Measurements from ENCODE around the gene TBCK.

TBCK gene

DNA sequence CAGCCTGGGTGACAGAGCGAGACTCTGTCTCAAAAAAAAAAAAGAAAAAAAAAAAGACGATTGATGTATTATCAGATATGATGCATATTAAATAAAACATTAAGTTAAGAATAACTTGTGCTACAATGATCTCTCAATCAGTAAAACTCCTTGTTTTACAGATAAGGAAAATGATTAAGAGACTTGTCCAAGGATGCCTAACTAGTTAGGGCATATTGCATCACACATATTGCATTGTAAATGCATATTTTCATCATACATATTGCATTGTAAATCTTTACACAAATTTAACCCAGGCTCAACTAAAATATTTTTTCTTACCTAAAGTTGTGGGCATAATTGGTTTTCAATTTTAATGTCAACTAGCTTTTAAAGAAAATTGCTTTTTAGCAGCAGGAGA, 26.3 kb downstream of the TBCK start:
- no peaks in the 10 kb centered on the region for H3K27me3 ChIP-seq (ENCODE audit: control insufficient read depth, insufficient read depth, low read length)
- no CpG with 5 or more reads among the region's 2 CpGs for WGBS (ENCODE audit: insufficient coverage, insufficient read length)
- H3K4me1 ChIP-seq (ENCODE audit: control insufficient read depth, insufficient read depth, low read length), result peaks cover 2% of the 10 kb centered on the region; the same call in 1 of the 2 replicates
- no peak overlapping the region for H3K4me3 ChIP-seq (ENCODE audit: low read length)
- H3K36me3 ChIP-seq (ENCODE audit: control insufficient read depth, insufficient read depth, low read length), result no peaks in the 10 kb centered on the region
- DNase-seq (ENCODE audit: low read depth, low spot score), result no peak
- H3K9me3 ChIP-seq (ENCODE audit: control insufficient read depth, insufficient read depth, low read length), result no peaks in the 10 kb centered on the region
- H3K27ac ChIP-seq (ENCODE audit: low read length), result no peak overlapping the region

DNA sequence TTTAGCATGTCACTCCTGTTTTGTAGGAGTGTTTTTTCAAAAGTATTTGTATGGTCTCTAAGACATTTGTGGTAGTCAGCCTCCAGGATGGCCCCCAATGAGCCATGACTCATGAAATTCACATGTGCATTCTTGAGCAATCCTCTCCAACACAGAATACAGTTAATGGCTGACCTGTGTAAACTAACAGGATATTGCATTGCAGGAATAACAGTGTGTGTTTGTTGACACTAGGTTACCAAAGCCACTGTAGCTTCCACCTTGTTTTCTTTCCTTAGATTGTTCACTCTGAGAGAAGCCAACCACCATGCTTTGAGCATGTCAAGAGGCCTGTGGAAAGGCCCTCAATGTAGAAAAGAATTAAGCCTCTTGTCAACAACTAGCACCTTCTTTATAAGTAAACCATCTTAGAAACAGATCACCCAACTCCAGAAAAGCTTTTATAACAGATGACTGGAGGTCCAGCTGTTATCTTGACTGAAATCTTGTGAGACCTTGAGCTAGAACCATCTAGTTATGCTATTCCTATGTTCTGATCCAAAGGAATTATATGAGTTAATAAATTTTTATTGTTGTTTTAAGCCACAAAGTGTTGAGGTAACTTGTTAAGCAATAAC, 28.5 kb downstream of the TBCK start:
- Histone ChIP-seq H3K27ac (ENCODE audit: low read length) (no peak overlapping the region), H3K4me3 (ENCODE audit: low read length) (no peak overlapping the region), H3K27me3 (ENCODE audit: control insufficient read depth, insufficient read depth, low read length) (no peaks in the 10 kb centered on the region), H3K36me3 (ENCODE audit: control insufficient read depth, insufficient read depth, low read length) (no peaks in the 10 kb centered on the region), H3K4me1 (ENCODE audit: control insufficient read depth, insufficient read depth, low read length) (peaks cover 2% of the 10 kb centered on the region; the same call in 1 of the 2 replicates), H3K9me3 (ENCODE audit: control insufficient read depth, insufficient read depth, low read length) (no peaks in the 10 kb centered on the region)
- no peak for DNase-seq (ENCODE audit: low read depth, low spot score)

DNA sequence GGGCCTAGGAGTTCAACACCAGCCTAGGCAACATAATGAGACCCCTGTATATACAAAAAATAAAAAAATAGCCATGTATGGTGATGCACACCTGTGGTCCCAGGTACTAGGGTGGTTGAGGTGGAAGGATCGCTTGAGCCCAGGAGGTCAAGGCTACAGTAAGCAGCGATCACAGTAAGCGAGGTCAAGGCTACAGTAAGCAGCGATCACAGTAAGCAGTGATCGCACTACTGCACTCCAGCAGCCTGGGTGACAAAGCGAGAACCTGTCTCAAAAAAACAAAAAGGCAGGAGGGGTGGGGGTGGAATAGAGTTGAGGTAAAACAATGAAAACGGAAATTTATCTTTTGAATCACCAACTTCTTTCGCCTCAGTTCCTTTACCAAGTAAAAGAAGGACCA, 29.4 kb downstream of the TBCK start:
- no peak overlapping the region for H3K27ac ChIP-seq (ENCODE audit: low read length)
- no peaks in the 10 kb centered on the region for H3K9me3 ChIP-seq (ENCODE audit: control insufficient read depth, insufficient read depth, low read length)
- no peak for DNase-seq (ENCODE audit: low read depth, low spot score)
- H3K36me3 ChIP-seq (ENCODE audit: control insufficient read depth, insufficient read depth, low read length), result no peaks in the 10 kb centered on the region
- peaks cover 2% of the 10 kb centered on the region; the same call in 1 of the 2 replicates for H3K4me1 ChIP-seq (ENCODE audit: control insufficient read depth, insufficient read depth, low read length)
- H3K27me3 ChIP-seq (ENCODE audit: control insufficient read depth, insufficient read depth, low read length), result no peaks in the 10 kb centered on the region
- H3K4me3 ChIP-seq (ENCODE audit: low read length), result no peak overlapping the region
- WGBS (ENCODE audit: insufficient coverage, insufficient read length), result no CpG with 5 or more reads among the region's 8 CpGs

- DNase-seq (ENCODE audit: low read depth, low spot score), result no peak
- peaks cover 2% of the 10 kb centered on the region; the same call in 1 of the 2 replicates for H3K4me1 ChIP-seq (ENCODE audit: control insufficient read depth, insufficient read depth, low read length)
- H3K9me3 ChIP-seq (ENCODE audit: control insufficient read depth, insufficient read depth, low read length), result no peaks in the 10 kb centered on the region
- H3K27me3 ChIP-seq (ENCODE audit: control insufficient read depth, insufficient read depth, low read length), result no peaks in the 10 kb centered on the region
- WGBS (ENCODE audit: insufficient coverage, insufficient read length), result no CpG with 5 or more reads among the region's 3 CpGs
- no peak overlapping the region for H3K27ac ChIP-seq (ENCODE audit: low read length)
- H3K4me3 ChIP-seq (ENCODE audit: low read length), result no peak overlapping the region
- no peaks in the 10 kb centered on the region for H3K36me3 ChIP-seq (ENCODE audit: control insufficient read depth, insufficient read depth, low read length)
These were observed 31.8 kb downstream of the TBCK start for GRCh38 chr4:106284227-106284626.

DNA sequence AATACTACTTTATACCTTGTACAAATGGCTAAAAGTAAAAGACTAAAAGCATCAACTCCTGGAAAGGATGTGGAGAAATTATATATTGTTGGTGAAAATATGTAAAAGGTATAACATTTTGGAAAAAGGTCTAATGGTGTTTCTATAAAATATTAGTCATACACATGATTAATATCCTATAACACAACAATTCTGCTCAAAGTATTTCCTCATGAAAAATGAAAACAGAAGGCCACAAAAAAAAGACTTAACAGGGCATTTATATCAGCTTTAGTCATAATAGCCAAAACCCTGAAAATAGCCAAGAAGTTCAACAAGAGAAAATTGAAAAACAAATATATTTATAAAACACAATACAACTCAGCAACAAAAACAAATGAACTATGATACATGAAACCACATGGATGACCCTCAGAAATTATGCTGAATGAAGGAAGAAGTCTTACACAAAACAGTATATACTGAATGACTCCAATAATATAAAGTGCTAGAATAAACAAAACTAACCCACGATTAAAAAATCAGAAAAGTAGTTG, 38.8 kb downstream of the TBCK start:
- whole genome bisulfite sequencing (ENCODE audit: insufficient coverage, insufficient read length), result no CpG with 5 or more reads among the region's 1 CpG
- no peak overlapping the region for H3K27ac ChIP-seq (ENCODE audit: low read length)

DNA sequence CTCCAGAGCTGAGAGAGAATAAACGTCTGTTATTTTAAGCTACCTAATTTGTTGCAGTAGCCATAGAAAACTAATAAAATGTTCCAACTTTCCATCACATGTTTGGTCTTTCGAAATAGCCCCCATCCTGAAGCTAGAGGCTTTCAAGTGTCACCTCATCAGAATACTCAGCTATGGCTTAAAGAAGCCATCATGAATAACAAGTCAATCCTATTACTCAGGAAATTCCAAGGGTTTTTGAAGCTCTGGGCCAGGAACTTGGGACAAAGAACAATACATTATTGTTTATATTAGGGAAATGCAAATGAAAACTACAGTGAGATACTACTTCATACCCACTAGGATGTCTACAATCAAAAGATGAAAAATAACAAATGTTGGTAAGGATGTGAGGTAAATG, 42.2 kb downstream of the TBCK start:
- Histone ChIP-seq H3K36me3 (ENCODE audit: control insufficient read depth, insufficient read depth, low read length) (no peaks in the 10 kb centered on the region), H3K4me3 (ENCODE audit: low read length) (no peak overlapping the region), H3K27ac (ENCODE audit: low read length) (no peak overlapping the region), H3K9me3 (ENCODE audit: control insufficient read depth, insufficient read depth, low read length) (no peaks in the 10 kb centered on the region), H3K4me1 (ENCODE audit: control insufficient read depth, insufficient read depth, low read length) (no peaks in the 10 kb centered on the region), H3K27me3 (ENCODE audit: control insufficient read depth, insufficient read depth, low read length) (no peaks in the 10 kb centered on the region)
- no CpG with 5 or more reads among the region's 2 CpGs for WGBS (ENCODE audit: insufficient coverage, insufficient read length)
- no peak for DNase-seq (ENCODE audit: low read depth, low spot score)

More for the DNA sequence above, 38.8 kb downstream of the TBCK start:
- Histone ChIP-seq H3K9me3 (ENCODE audit: control insufficient read depth, insufficient read depth, low read length) (no peaks in the 10 kb centered on the region), H3K4me1 (ENCODE audit: control insufficient read depth, insufficient read depth, low read length) (no peaks in the 10 kb centered on the region), H3K4me3 (ENCODE audit: low read length) (no peak overlapping the region), H3K36me3 (ENCODE audit: control insufficient read depth, insufficient read depth, low read length) (no peaks in the 10 kb centered on the region), H3K27me3 (ENCODE audit: control insufficient read depth, insufficient read depth, low read length) (no peaks in the 10 kb centered on the region)
- no peak for DNase-seq (ENCODE audit: low read depth, low spot score)

DNA sequence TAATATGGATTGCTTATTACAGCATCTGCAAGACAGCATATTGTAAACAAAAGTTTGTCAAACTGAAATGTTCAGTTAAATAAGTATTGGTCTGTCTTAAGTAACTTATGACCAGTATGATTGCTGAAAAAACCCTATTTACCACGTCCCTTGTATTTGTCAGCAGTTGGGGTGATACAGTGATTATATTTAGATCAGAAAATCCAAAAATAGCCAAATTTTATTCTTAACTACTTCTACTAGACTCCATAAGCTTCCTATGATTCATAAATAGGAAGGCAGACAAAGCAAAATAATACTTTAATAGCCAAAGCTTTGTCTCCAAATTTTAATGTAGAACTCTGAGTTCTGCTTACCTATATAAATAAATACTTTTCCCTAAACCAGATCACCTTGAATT, 45.3 kb downstream of the TBCK start:
- Histone ChIP-seq H3K36me3 (ENCODE audit: control insufficient read depth, insufficient read depth, low read length) (no peaks in the 10 kb centered on the region), H3K4me3 (ENCODE audit: low read length) (no peak overlapping the region), H3K27me3 (ENCODE audit: control insufficient read depth, insufficient read depth, low read length) (no peaks in the 10 kb centered on the region), H3K9me3 (ENCODE audit: control insufficient read depth, insufficient read depth, low read length) (no peaks in the 10 kb centered on the region), H3K27ac (ENCODE audit: low read length) (no peak overlapping the region), H3K4me1 (ENCODE audit: control insufficient read depth, insufficient read depth, low read length) (no peaks in the 10 kb centered on the region)
- WGBS (ENCODE audit: insufficient coverage, insufficient read length), result no CpG with 5 or more reads among the region's 1 CpG
- DNase-seq (ENCODE audit: low read depth, low spot score), result no peak

- H3K9me3 ChIP-seq (ENCODE audit: control insufficient read depth, insufficient read depth, low read length), result no peaks in the 10 kb centered on the region
- no CpG with 5 or more reads among the region's 2 CpGs for WGBS (ENCODE audit: insufficient coverage, insufficient read length)
- DNase-seq (ENCODE audit: low read depth, low spot score), result no peak
- H3K27ac ChIP-seq (ENCODE audit: low read length), result no peak overlapping the region
- H3K27me3 ChIP-seq (ENCODE audit: control insufficient read depth, insufficient read depth, low read length), result no peaks in the 10 kb centered on the region
- no peak overlapping the region for H3K4me3 ChIP-seq (ENCODE audit: low read length)
- H3K4me1 ChIP-seq (ENCODE audit: control insufficient read depth, insufficient read depth, low read length), result no peaks in the 10 kb centered on the region
- no peaks in the 10 kb centered on the region for H3K36me3 ChIP-seq (ENCODE audit: control insufficient read depth, insufficient read depth, low read length)
These were observed 46.3 kb downstream of the TBCK start for GRCh38 chr4:106269711-106270110.

DNA sequence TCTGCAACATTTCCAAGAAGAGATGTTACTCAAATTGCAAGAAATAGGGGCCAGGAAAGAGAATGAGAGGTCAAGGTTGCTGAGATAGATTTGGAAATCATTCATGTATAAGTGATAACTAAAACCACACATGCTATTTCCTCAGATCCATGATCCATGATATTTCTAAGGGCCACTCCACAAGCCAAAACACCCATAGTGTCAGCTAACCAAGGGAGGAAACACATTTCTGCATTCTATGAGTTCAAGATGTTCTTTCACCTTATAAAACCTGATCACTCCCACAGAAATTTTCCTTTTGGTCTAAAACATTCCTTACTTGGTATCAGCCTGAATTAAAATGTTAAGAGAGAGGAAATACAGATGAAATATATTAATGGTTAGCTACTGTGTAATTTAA, 47.2 kb downstream of the TBCK start:
- H3K27ac ChIP-seq (ENCODE audit: low read length), result no peak overlapping the region
- no peaks in the 10 kb centered on the region for H3K36me3 ChIP-seq (ENCODE audit: control insufficient read depth, insufficient read depth, low read length)
- H3K9me3 ChIP-seq (ENCODE audit: control insufficient read depth, insufficient read depth, low read length), result no peaks in the 10 kb centered on the region
- no peak for DNase-seq (ENCODE audit: low read depth, low spot score)
- no peaks in the 10 kb centered on the region for H3K4me1 ChIP-seq (ENCODE audit: control insufficient read depth, insufficient read depth, low read length)
- H3K4me3 ChIP-seq (ENCODE audit: low read length), result no peak overlapping the region
- H3K27me3 ChIP-seq (ENCODE audit: control insufficient read depth, insufficient read depth, low read length), result no peaks in the 10 kb centered on the region

GRCh38 chr4:106266201-106266600, 49.8 kb downstream of the TBCK start:
- no peaks in the 10 kb centered on the region for H3K27me3 ChIP-seq (ENCODE audit: control insufficient read depth, insufficient read depth, low read length)
- H3K27ac ChIP-seq (ENCODE audit: low read length), result no peak overlapping the region
- no peaks in the 10 kb centered on the region for H3K9me3 ChIP-seq (ENCODE audit: control insufficient read depth, insufficient read depth, low read length)
- no peaks in the 10 kb centered on the region for H3K36me3 ChIP-seq (ENCODE audit: control insufficient read depth, insufficient read depth, low read length)
- H3K4me1 ChIP-seq (ENCODE audit: control insufficient read depth, insufficient read depth, low read length), result no peaks in the 10 kb centered on the region
- no peak overlapping the region for H3K4me3 ChIP-seq (ENCODE audit: low read length)
- no peak for DNase-seq (ENCODE audit: low read depth, low spot score)

DNA sequence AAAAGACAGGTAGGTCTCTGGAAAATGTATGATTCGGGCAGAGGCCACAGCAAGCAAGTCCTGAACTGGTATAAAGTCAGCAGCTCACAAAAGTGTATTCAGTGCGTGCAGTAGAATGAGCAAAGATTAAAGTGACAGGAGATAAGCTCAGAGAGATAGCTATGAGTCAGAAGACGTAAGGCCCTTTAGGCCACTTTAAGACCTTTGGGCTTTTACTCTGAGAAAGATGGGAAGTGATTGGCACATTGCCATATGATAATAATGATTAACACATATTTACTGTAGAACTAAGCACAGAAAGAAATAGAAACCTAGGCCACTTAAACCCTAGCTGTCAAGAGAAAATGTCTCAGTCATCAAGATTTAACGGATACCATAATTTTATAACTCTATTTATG, 51.7 kb downstream of the TBCK start:
- DNase-seq (ENCODE audit: low read depth, low spot score), result no peak
- no peaks in the 10 kb centered on the region for H3K27me3 ChIP-seq (ENCODE audit: control insufficient read depth, insufficient read depth, low read length)
- H3K36me3 ChIP-seq (ENCODE audit: control insufficient read depth, insufficient read depth, low read length), result no peaks in the 10 kb centered on the region
- no peaks in the 10 kb centered on the region for H3K4me1 ChIP-seq (ENCODE audit: control insufficient read depth, insufficient read depth, low read length)
- H3K27ac ChIP-seq (ENCODE audit: low read length), result no peak overlapping the region
- no peaks in the 10 kb centered on the region for H3K9me3 ChIP-seq (ENCODE audit: control insufficient read depth, insufficient read depth, low read length)
- no CpG with 5 or more reads among the region's 4 CpGs for WGBS (ENCODE audit: insufficient coverage, insufficient read length)
- H3K4me3 ChIP-seq (ENCODE audit: low read length), result no peak overlapping the region
